ENCODE measurements around the gene BIRC2. TPM values are rescaled to one million over a fixed set of nuclear protein-coding genes. Genes with fewer than 3 reads are reported as not detected.

BIRC2 gene
- total and polyA plus RNA-seq, 2 experiments from 2014 or later, result 15.3 to 25.2 TPM

DNA sequence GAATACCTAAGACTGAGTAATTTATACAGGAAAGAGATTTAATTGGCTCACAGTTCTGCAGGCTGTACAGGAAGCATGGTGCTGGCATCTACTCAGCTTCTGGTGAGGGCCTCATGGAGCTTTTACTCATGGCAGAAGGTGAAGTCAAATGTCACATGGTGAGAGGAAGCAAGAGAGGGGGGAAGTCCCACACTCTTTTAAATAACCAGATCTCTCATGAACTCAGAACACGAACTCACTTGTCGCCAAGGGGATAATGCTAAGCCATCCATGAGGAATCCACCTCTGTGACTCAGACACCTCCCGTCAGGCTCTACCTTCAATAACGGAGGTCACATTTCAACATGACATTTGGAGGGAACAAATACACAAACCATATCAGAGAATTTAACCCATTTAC, 42.2 kb downstream of the BIRC2 start:
- Histone ChIP-seq H3K36me3 (ENCODE audit: insufficient read depth) (no peaks in the 10 kb centered on the region), H3K27me3 (ENCODE audit: insufficient read depth) (no peaks in the 10 kb centered on the region), H2AFZ (no peak overlapping the region), H4K20me1 (replicated peaks; ENCODE audit: insufficient read depth) (no peaks in the 10 kb centered on the region; the same call in 1 of the 2 replicates), H3K9me2 (ENCODE audit: insufficient read depth) (no peaks in the 10 kb centered on the region), H3F3A (replicated peaks; ENCODE audit: low read depth) (no peaks in the 10 kb centered on the region), H3K4me3 (no peak overlapping the region), H3K27ac (ENCODE audit: low read depth) (no peak overlapping the region; the same call in 1 of the 2 replicates), H3K4me1 (ENCODE audit: insufficient read depth) (no peaks in the 10 kb centered on the region), H3K79me2 (replicated peaks; ENCODE audit: insufficient read depth) (no peaks in the 10 kb centered on the region), H3K4me2 (no peak overlapping the region)
- ATAC-seq (no peak), DNase-seq (ENCODE audit: low spot score) (no peak)
- Mint-ChIP-seq H3K4me3 (no peak overlapping the region), H3K27me3 (ENCODE audit: insufficient read depth, low read depth, poor library complexity) (peaks cover 9% of the 10 kb centered on the region), H3K36me3 (ENCODE audit: low read depth) (peaks cover 3% of the 10 kb centered on the region; the same call in 1 of the 3 replicates), H3K9me3 (no peaks in the 10 kb centered on the region), H3K27ac (no peak overlapping the region), H3K4me1 (peaks cover 4% of the 10 kb centered on the region)
- TF ChIP-seq REST (IDR thresholded peaks at IDR 0.05; ENCODE audit: unreplicated experiment), result no peak
- TF ChIP-seq CREB1 (CRISPR knock-in tag; IDR thresholded peaks at IDR 0.05; ENCODE audit: low read depth), result no peak
- no peak for TF ChIP-seq CTCF (conservative IDR thresholded peaks at IDR 0.05; ENCODE audit: low read depth in 2 of 2)
- TF ChIP-seq EZH2phosphoT487 (IDR thresholded peaks at IDR 0.05; ENCODE audit: unreplicated experiment), result no peak
- TF ChIP-seq NANOG (IDR thresholded peaks at IDR 0.05; ENCODE audit: borderline replicate concordance), result no peak
- TF ChIP-seq ZNF114 (CRISPR knock-in tag; IDR thresholded peaks at IDR 0.05), result no peak
- TF ChIP-seq EZH2 (IDR thresholded peaks at IDR 0.05; ENCODE audit: low read depth, unreplicated experiment), result no peak
- no peak for TF ChIP-seq JUNB (IDR thresholded peaks at IDR 0.05; ENCODE audit: unreplicated experiment)
- no peak for TF ChIP-seq POLR2AphosphoS5 (IDR thresholded peaks at IDR 0.05; ENCODE audit: low read depth)
- TF ChIP-seq ZNF462 (CRISPR knock-in tag; IDR thresholded peaks at IDR 0.05), result no peak
- TF ChIP-seq STAT1 (IDR thresholded peaks at IDR 0.05; ENCODE audit: unreplicated experiment), result no peak
- TF ChIP-seq, protein P1, sequence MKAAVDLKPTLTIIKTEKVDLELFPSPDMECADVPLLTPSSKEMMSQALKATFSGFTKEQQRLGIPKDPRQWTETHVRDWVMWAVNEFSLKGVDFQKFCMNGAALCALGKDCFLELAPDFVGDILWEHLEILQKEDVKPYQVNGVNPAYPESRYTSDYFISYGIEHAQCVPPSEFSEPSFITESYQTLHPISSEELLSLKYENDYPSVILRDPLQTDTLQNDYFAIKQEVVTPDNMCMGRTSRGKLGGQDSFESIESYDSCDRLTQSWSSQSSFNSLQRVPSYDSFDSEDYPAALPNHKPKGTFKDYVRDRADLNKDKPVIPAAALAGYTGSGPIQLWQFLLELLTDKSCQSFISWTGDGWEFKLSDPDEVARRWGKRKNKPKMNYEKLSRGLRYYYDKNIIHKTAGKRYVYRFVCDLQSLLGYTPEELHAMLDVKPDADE (IDR thresholded peaks at IDR 0.05), result no peak
- no peak for TF ChIP-seq ZNF331 (CRISPR knock-in tag; IDR thresholded peaks at IDR 0.05; ENCODE audit: low read depth)

All from GM23338 (cell line).